NCI-H460 (cell line): ENCODE measurements around the gene CC2D1B. TPM values are rescaled to one million over a fixed set of nuclear protein-coding genes. Genes with fewer than 3 reads are reported as not detected.

Experiments
- DNase-seq: peaks from one replicate; pipeline ENCODE4 v3.0.0-alpha.2; 2016; ENCODE audit warnings: low read depth; ENCODE audit errors: extremely low read depth
- total RNA-seq: library from RNA; depleted of rRNA; stranded (reverse); fragments of >200 nt; shearing (Covaris generic); gene quantifications from 2 replicates; pipeline ENCODE4 v1.2.3, GENCODE V29; 2014; rRNA removed

Gene CC2D1B
- total RNA-seq, 1 experiment from 2014 or later: 13.7 TPM

DNA sequence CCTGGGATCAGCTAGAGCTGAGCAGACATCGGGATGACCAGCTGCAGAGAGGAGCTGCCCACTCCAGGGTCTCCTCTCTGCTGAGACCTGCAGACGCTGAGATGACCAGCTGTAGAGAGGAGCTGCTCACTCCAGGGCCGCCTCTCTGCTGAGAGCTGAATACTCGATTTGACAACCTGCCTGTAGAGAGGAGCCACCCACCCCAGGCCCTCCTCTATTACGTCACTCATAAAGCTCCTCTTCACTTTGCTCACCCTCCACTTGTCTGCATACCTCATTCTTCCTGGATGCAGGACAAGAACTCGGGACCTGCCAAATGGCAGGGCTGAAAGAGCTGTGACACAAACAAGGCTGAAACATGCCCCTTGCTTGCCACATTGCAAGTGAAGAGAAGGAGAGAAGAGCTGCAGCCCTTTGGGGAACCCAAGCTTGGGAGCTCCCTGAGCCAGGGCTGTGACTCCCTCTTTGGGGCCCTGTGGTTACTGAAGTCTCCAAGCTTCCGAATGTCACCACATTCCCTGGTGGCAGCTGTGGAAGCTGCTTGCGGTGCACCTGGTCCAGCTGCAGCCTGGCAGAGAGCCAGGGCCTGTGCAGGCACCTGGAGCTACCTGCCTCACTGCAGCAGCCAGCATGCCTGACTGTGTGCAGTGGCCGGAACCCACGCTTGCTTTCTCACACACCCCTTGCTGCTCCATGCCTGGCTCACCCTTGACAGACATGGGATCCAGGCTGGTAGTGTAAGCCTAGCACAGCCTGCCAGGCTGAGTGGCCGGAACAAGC is 59.6 kb downstream of the CC2D1B start:
- DNase-seq: no peak

DNA sequence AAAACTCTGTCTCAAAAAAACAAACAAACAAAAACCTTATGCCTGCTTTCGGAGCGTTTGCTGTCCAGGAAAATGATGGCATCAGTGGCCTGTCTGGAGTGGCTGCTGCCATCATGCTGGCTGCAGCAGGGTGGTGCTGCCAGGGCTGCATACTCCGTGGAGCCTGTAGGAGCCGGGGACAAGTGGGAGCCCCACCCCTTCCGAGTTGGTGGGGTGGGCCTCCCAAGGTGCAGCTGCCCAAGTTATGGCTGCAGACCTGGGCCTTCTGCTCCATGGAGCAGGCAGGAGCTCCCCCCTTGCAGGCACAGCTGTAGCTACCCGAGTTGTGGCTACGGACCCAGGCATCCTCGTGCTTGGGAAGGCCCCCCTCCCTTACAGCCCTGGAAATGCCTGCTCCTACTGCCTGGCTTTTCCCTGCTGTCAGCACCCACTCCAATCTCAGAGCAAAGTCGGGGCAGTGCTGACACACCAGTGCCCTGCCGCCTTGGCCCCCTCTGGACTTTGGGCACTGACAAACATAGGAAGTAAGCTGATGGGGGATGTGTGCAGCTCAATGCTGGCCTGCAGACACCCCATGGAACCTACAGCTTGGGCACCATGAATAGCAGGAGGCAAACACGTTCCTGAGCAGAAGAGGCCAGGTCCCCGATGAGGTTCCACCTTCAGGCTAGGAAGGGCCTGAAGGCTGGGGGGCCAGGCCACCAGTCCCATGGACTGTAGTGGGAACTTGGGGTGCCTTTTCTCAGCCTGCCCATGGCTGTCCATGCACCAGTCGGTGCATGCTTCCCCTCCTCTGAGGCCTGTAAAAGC is 60.4 kb downstream of the CC2D1B start:
- no peak for DNase-seq

Other genes with a start within 250 kb of the CC2D1B start
- gene ZFYVE9, start 224.1 kb downstream of the CC2D1B start, total RNA-seq: 9.5 and 11.4 TPM in 2 replicates
- gene ORC1, start 38.2 kb upstream of the CC2D1B start, total RNA-seq: 8.3 and 8.5 TPM in 2 replicates
- 9.4 and 11.9 TPM in 2 replicates for gene PRPF38A, start 38.4 kb upstream of the CC2D1B start, total RNA-seq
- 27.5 and 29.4 TPM in 2 replicates for gene TUT4, start 186.9 kb upstream of the CC2D1B start, total RNA-seq
- gene GPX7, start 236.2 kb upstream of the CC2D1B start, total RNA-seq: 0.07 TPM in 1 of 2 replicates, not detected in the other